ENCODE data around the gene PCSK4.

Gene PCSK4

GRCh38 chr19:1512671-1513498 is 22.7 kb upstream of the PCSK4 start, which contains the start of gene ADAMTSL5:
Gene ADAMTSL5, minus strand, starts transcription at chr19:1513019. Its CDS starts 2,076 bp downstream, at chr19:1510943.
- H2AK5ac ChIP-seq (ENCODE audit: low read length, severe bottlenecking) = peak within 1 kb of the TSS; percentile 10
- H3K27ac ChIP-seq (ENCODE audit: low read length, poor library complexity, severe bottlenecking) = no peak within 1 kb of the TSS
- peak within 1 kb of the TSS; percentile 24 for H2BK5ac ChIP-seq (ENCODE audit: low read depth, low read length, poor library complexity, severe bottlenecking)
- WGBS = 7% methylated on average over 40 of the region's 78 CpGs
- peak; percentile 61 for DNase-seq
- peak within 1 kb of the TSS; percentile 84 for H3K4me2 ChIP-seq (ENCODE audit: low read length, poor library complexity, severe bottlenecking)
- H3K79me1 ChIP-seq (replicated peaks; ENCODE audit: low read length, poor library complexity, severe bottlenecking) = peaks cover 8% of the 10 kb centered on the region
- peaks cover 4 to 44% of the 10 kb centered on the region in 2 experiments for H3K27me3 ChIP-seq (ENCODE audit: control insufficient read depth in 1 of 2, insufficient read depth in 1 of 2, low read length in 2 of 2)
- peaks cover 2% of the 10 kb centered on the region for H3K9me3 ChIP-seq (ENCODE audit: control insufficient read depth, low read length)
- H3K4me1 ChIP-seq (ENCODE audit: control insufficient read depth, insufficient read depth, low read depth, low read length) = peaks cover 27% of the 10 kb centered on the region
- peak within 1 kb of the TSS; percentile 61 to 66 for H3K18ac ChIP-seq (ENCODE audit: low read depth in 1 of 2, low read length in 2 of 2)
- H3K36me3 ChIP-seq (ENCODE audit: control insufficient read depth in 1 of 2, insufficient read depth in 2 of 2, low read depth in 1 of 2, low read length in 2 of 2) = peaks cover 0 to 9% of the 10 kb centered on the region in 2 experiments
- H2BK120ac ChIP-seq (ENCODE audit: low read depth, low read length) = peak within 1 kb of the TSS; percentile 55
- peak within 1 kb of the TSS; percentile 66 to 71 for H3K4me3 ChIP-seq (ENCODE audit: insufficient read depth in 1 of 2, low read depth in 1 of 2, low read length in 2 of 2)
- H2BK15ac ChIP-seq (ENCODE audit: low read depth, poor library complexity, severe bottlenecking) = peak within 1 kb of the TSS; percentile 4
- H2AFZ ChIP-seq (ENCODE audit: low read depth, low read length) = no peak within 1 kb of the TSS
- peak within 1 kb of the TSS; percentile 55 for H4K91ac ChIP-seq (ENCODE audit: low read length)
- H4K8ac ChIP-seq (ENCODE audit: low read length) = peak within 1 kb of the TSS; percentile 81
- H2BK12ac ChIP-seq (ENCODE audit: low read length in 2 of 2) = peak within 1 kb of the TSS in 1 of 2 experiments; percentile 38
- peak within 1 kb of the TSS in 1 of 2 experiments; percentile 44 for H3K14ac ChIP-seq (ENCODE audit: low read length in 2 of 2)
- H3K23ac ChIP-seq (ENCODE audit: low read length in 2 of 2) = no peak within 1 kb of the TSS
- H3K4ac ChIP-seq (ENCODE audit: low read depth in 1 of 2, low read length in 2 of 2) = peak within 1 kb of the TSS in 1 of 2 experiments; percentile 75
- H3K9ac ChIP-seq (ENCODE audit: low read length) = peak within 1 kb of the TSS; percentile 76

GRCh38 chr19:1511318-1512317 is 21.5 kb upstream of the PCSK4 start:
- H3K36me3 ChIP-seq (ENCODE audit: control insufficient read depth in 1 of 2, insufficient read depth in 2 of 2, low read depth in 1 of 2, low read length in 2 of 2) = peaks cover 0 to 9% of the 10 kb centered on the region in 2 experiments
- peaks cover 2% of the 10 kb centered on the region for H3K9me3 ChIP-seq (ENCODE audit: control insufficient read depth, low read length)
- peak overlapping the region in 1 of 2 experiments; percentile 44 for H3K14ac ChIP-seq (ENCODE audit: low read length in 2 of 2)
- H2BK5ac ChIP-seq (ENCODE audit: low read depth, low read length, poor library complexity, severe bottlenecking) = no peak overlapping the region
- no peak overlapping the region for H3K23ac ChIP-seq (ENCODE audit: low read length in 2 of 2)
- no peak overlapping the region for H2BK12ac ChIP-seq (ENCODE audit: low read length in 2 of 2)
- H4K91ac ChIP-seq (ENCODE audit: low read length) = no peak overlapping the region
- no peak overlapping the region for H2BK15ac ChIP-seq (ENCODE audit: low read depth, poor library complexity, severe bottlenecking)
- no peak overlapping the region for H2BK120ac ChIP-seq (ENCODE audit: low read depth, low read length)
- no peak overlapping the region for H3K4me2 ChIP-seq (ENCODE audit: low read length, poor library complexity, severe bottlenecking)
- WGBS = 79% methylated on average over 20 of the region's 22 CpGs
- H2AFZ ChIP-seq (ENCODE audit: low read depth, low read length) = no peak overlapping the region
- H3K79me1 ChIP-seq (replicated peaks; ENCODE audit: low read length, poor library complexity, severe bottlenecking) = peaks cover 8% of the 10 kb centered on the region
- peaks cover 33% of the 10 kb centered on the region for H3K4me1 ChIP-seq (ENCODE audit: control insufficient read depth, insufficient read depth, low read depth, low read length)
- no peak overlapping the region for H3K18ac ChIP-seq (ENCODE audit: low read depth in 1 of 2, low read length in 2 of 2)
- no peak overlapping the region for H3K4ac ChIP-seq (ENCODE audit: low read depth in 1 of 2, low read length in 2 of 2)
- no peak overlapping the region for H3K27ac ChIP-seq (ENCODE audit: low read length, poor library complexity, severe bottlenecking)
- no peak overlapping the region for H3K9ac ChIP-seq (ENCODE audit: low read length)
- no peak for DNase-seq
- peak overlapping the region in 1 of 2 experiments; percentile 2 for H3K4me3 ChIP-seq (ENCODE audit: insufficient read depth in 1 of 2, low read depth in 1 of 2, low read length in 2 of 2)
- H2AK5ac ChIP-seq (ENCODE audit: low read length, severe bottlenecking) = peak overlapping the region; percentile 10
- no peak overlapping the region for H4K8ac ChIP-seq (ENCODE audit: low read length)
- H3K27me3 ChIP-seq (ENCODE audit: control insufficient read depth in 1 of 2, insufficient read depth in 1 of 2, low read length in 2 of 2) = peaks cover 4 to 44% of the 10 kb centered on the region in 2 experiments

GRCh38 chr19:1510807-1511206 is 20.7 kb upstream of the PCSK4 start:
- no peak for DNase-seq
- no peak overlapping the region for H3K23ac ChIP-seq (ENCODE audit: low read length in 2 of 2)
- H3K79me1 ChIP-seq (replicated peaks; ENCODE audit: low read length, poor library complexity, severe bottlenecking) = peaks cover 8% of the 10 kb centered on the region
- H3K4me2 ChIP-seq (ENCODE audit: low read length, poor library complexity, severe bottlenecking) = no peak overlapping the region
- H3K4ac ChIP-seq (ENCODE audit: low read depth in 1 of 2, low read length in 2 of 2) = no peak overlapping the region
- H3K18ac ChIP-seq (ENCODE audit: low read depth in 1 of 2, low read length in 2 of 2) = no peak overlapping the region
- H4K91ac ChIP-seq (ENCODE audit: low read length) = peak overlapping the region; percentile 57
- peaks cover 33% of the 10 kb centered on the region for H3K4me1 ChIP-seq (ENCODE audit: control insufficient read depth, insufficient read depth, low read depth, low read length)
- H3K9me3 ChIP-seq (ENCODE audit: control insufficient read depth, low read length) = no peaks in the 10 kb centered on the region
- WGBS = 67% methylated on average over 8 of the region's 9 CpGs
- H3K4me3 ChIP-seq (ENCODE audit: insufficient read depth in 1 of 2, low read depth in 1 of 2, low read length in 2 of 2) = no peak overlapping the region
- H2BK120ac ChIP-seq (ENCODE audit: low read depth, low read length) = no peak overlapping the region
- no peak overlapping the region for H2BK5ac ChIP-seq (ENCODE audit: low read depth, low read length, poor library complexity, severe bottlenecking)
- peaks cover 0 to 42% of the 10 kb centered on the region in 2 experiments for H3K27me3 ChIP-seq (ENCODE audit: control insufficient read depth in 1 of 2, insufficient read depth in 1 of 2, low read length in 2 of 2)
- no peak overlapping the region for H2AK5ac ChIP-seq (ENCODE audit: low read length, severe bottlenecking)
- H3K9ac ChIP-seq (ENCODE audit: low read length) = no peak overlapping the region
- no peak overlapping the region for H4K8ac ChIP-seq (ENCODE audit: low read length)
- no peak overlapping the region for H2BK12ac ChIP-seq (ENCODE audit: low read length in 2 of 2)
- H2AFZ ChIP-seq (ENCODE audit: low read depth, low read length) = no peak overlapping the region
- peaks cover 0 to 13% of the 10 kb centered on the region in 2 experiments for H3K36me3 ChIP-seq (ENCODE audit: control insufficient read depth in 1 of 2, insufficient read depth in 2 of 2, low read depth in 1 of 2, low read length in 2 of 2)
- no peak overlapping the region for H2BK15ac ChIP-seq (ENCODE audit: low read depth, poor library complexity, severe bottlenecking)
- peak overlapping the region in 1 of 2 experiments; percentile 23 for H3K14ac ChIP-seq (ENCODE audit: low read length in 2 of 2)
- no peak overlapping the region for H3K27ac ChIP-seq (ENCODE audit: low read length, poor library complexity, severe bottlenecking)

Measured in mesenchymal stem cell (in vitro differentiated cells and primary cell).